IPS DF 6.9 (cell line): Measurements from ENCODE around the gene TBC1D7.

Experiments used
- DNase-seq: peaks from one replicate; pipeline ENCODE4 v3.0.0-alpha.2; 2013; ENCODE audit warnings: low read depth, low spot score
- H3K27ac ChIP-seq: one replicate; pipeline ENCODE4 v1.5.1; 2013; ENCODE audit warnings: low read length, control low read depth
- H3K27me3 ChIP-seq: 2 replicates; pipeline ENCODE4 v1.6.1; 2013; ENCODE audit warnings: mild to moderate bottlenecking, low read length; ENCODE audit not compliant: control insufficient read depth, insufficient read depth
- H3K36me3 ChIP-seq: 2 replicates; pipeline ENCODE4 v1.6.1; 2013; ENCODE audit warnings: low read length; ENCODE audit not compliant: control insufficient read depth, insufficient read depth
- H3K4me1 ChIP-seq: 2 replicates; pipeline ENCODE4 v1.6.1; 2013; ENCODE audit warnings: low read length; ENCODE audit not compliant: control insufficient read depth, insufficient read depth
- H3K4me3 ChIP-seq: 2 replicates; pipeline ENCODE4 v1.5.1; 2013; ENCODE audit warnings: mild to moderate bottlenecking, low read length
- H3K9me3 ChIP-seq: 2 replicates; pipeline ENCODE4 v1.6.1; 2013; ENCODE audit warnings: low read length, inconsistent platforms; ENCODE audit not compliant: control insufficient read depth, insufficient read depth
- WGBS: extraction: QIAGEN DNeasy Blood & Tissue Kit; methylation state at CpG from one replicate; pipeline ENCODE4 v1.1.7; 2013; ENCODE audit warnings: mixed read lengths, missing lambda C conversion rate; ENCODE audit not compliant: insufficient read length, insufficient coverage; 5-methylcytosine and 5-hydroxymethylcytosine counted together

The TBC1D7 gene

GRCh38 chr6:13328076-13328874 is at the start of gene TBC1D7:
Gene TBC1D7, minus strand, starts transcription at chr6:13328537. Its CDS starts 1,639 bp downstream, at chr6:13326898.
- Histone ChIP-seq H3K4me3 (peak within 1 kb of the TSS; percentile 72), H3K27me3 (no peaks in the 10 kb centered on the region), H3K9me3 (no peaks in the 10 kb centered on the region), H3K36me3 (no peaks in the 10 kb centered on the region; the same call in 1 of the 2 replicates), H3K27ac (no peak within 1 kb of the TSS), H3K4me1 (no peaks in the 10 kb centered on the region)
- peak; percentile 60 for DNase-seq
- WGBS: no CpG with 5 or more reads among the region's 63 CpGs

GRCh38 chr6:13377054-13377758 is 48.9 kb upstream of the TBC1D7 start:
- no peak overlapping the region for H3K27ac ChIP-seq
- no peak overlapping the region for H3K4me3 ChIP-seq
- no CpG with 5 or more reads among the region's 2 CpGs for WGBS
- no peaks in the 10 kb centered on the region for H3K9me3 ChIP-seq
- peaks cover 1% of the 10 kb centered on the region; the same call in 1 of the 2 replicates for H3K4me1 ChIP-seq
- H3K27me3 ChIP-seq: no peaks in the 10 kb centered on the region
- no peak for DNase-seq
- H3K36me3 ChIP-seq: no peaks in the 10 kb centered on the region

GRCh38 chr6:13375360-13375878 is 47.1 kb upstream of the TBC1D7 start:
- Histone ChIP-seq H3K36me3 (no peaks in the 10 kb centered on the region), H3K9me3 (no peaks in the 10 kb centered on the region), H3K4me1 (no peaks in the 10 kb centered on the region), H3K27me3 (no peaks in the 10 kb centered on the region), H3K27ac (no peak overlapping the region), H3K4me3 (no peak overlapping the region)
- no CpG with 5 or more reads among the region's 9 CpGs for WGBS
- DNase-seq: no peak

GRCh38 chr6:13373919-13374318 is 45.6 kb upstream of the TBC1D7 start:
- no CpG with 5 or more reads among the region's 1 CpG for WGBS
- H3K4me3 ChIP-seq: no peak overlapping the region
- no peaks in the 10 kb centered on the region for H3K9me3 ChIP-seq
- H3K27me3 ChIP-seq: no peaks in the 10 kb centered on the region
- no peak for DNase-seq
- no peaks in the 10 kb centered on the region for H3K36me3 ChIP-seq
- no peak overlapping the region for H3K27ac ChIP-seq
- H3K4me1 ChIP-seq: no peaks in the 10 kb centered on the region

- Histone ChIP-seq H3K9me3 (no peaks in the 10 kb centered on the region), H3K4me1 (no peaks in the 10 kb centered on the region), H3K36me3 (no peaks in the 10 kb centered on the region), H3K4me3 (no peak overlapping the region), H3K27me3 (no peaks in the 10 kb centered on the region), H3K27ac (no peak overlapping the region)
- WGBS: no CpG with 5 or more reads among the region's 1 CpG
- DNase-seq: no peak
Measured at GRCh38 chr6:13373488-13373886, 45.1 kb upstream of the TBC1D7 start.

GRCh38 chr6:13372688-13373487 is 44.6 kb upstream of the TBC1D7 start:
- H3K27me3 ChIP-seq: no peaks in the 10 kb centered on the region
- DNase-seq: no peak

GRCh38 chr6:13372076-13372475 is 43.7 kb upstream of the TBC1D7 start:
- no peaks in the 10 kb centered on the region for H3K27me3 ChIP-seq
- H3K36me3 ChIP-seq: no peaks in the 10 kb centered on the region
- no CpG with 5 or more reads among the region's 6 CpGs for WGBS
- peaks cover 6% of the 10 kb centered on the region; the same call in 1 of the 2 replicates for H3K4me1 ChIP-seq
- no peak overlapping the region for H3K4me3 ChIP-seq
- no peak overlapping the region for H3K27ac ChIP-seq
- DNase-seq: no peak
- H3K9me3 ChIP-seq: no peaks in the 10 kb centered on the region

More at GRCh38 chr6:13372688-13373487, 44.6 kb upstream of the TBC1D7 start:
- no peaks in the 10 kb centered on the region for H3K36me3 ChIP-seq
- no peak overlapping the region for H3K27ac ChIP-seq
- H3K4me3 ChIP-seq: no peak overlapping the region
- no peaks in the 10 kb centered on the region for H3K9me3 ChIP-seq
- WGBS: no CpG with 5 or more reads among the region's 9 CpGs
- peaks cover under 1% of the 10 kb centered on the region; the same call in 1 of the 2 replicates for H3K4me1 ChIP-seq

GRCh38 chr6:13371421-13372072 is 43.2 kb upstream of the TBC1D7 start:
- DNase-seq: no peak
- Histone ChIP-seq H3K4me3 (no peak overlapping the region), H3K4me1 (peaks cover 6% of the 10 kb centered on the region; the same call in 1 of the 2 replicates), H3K27ac (no peak overlapping the region), H3K36me3 (no peaks in the 10 kb centered on the region), H3K27me3 (no peaks in the 10 kb centered on the region), H3K9me3 (no peaks in the 10 kb centered on the region)
- WGBS: no CpG with 5 or more reads among the region's 9 CpGs

GRCh38 chr6:13370623-13371022 is 42.3 kb upstream of the TBC1D7 start:
- H3K27me3 ChIP-seq: no peaks in the 10 kb centered on the region
- no CpG with 5 or more reads among the region's 5 CpGs for WGBS
- H3K9me3 ChIP-seq: no peaks in the 10 kb centered on the region
- H3K27ac ChIP-seq: no peak overlapping the region
- no peak overlapping the region for H3K4me3 ChIP-seq
- H3K4me1 ChIP-seq: peaks cover 6% of the 10 kb centered on the region; the same call in 1 of the 2 replicates
- no peaks in the 10 kb centered on the region for H3K36me3 ChIP-seq
- DNase-seq: no peak
